Astrocyte (in vitro differentiated cells and primary cell): ENCODE results near the gene CNKSR2. TPM values are rescaled to one million over a fixed set of nuclear protein-coding genes. Genes with fewer than 3 reads are reported as not detected.
A peak's percentile ranks its signal among the peaks of the same experiment; 100 is the strongest.

ENCODE experiments used
- DNase-seq: peaks from one replicate; pipeline ENCODE4 v3.0.0-alpha.2; 2010; ENCODE audit warnings: low read depth
- FAIRE-seq: peaks from 2 replicates; lab custom pipeline; 2011; peaks lifted over from hg19 to GRCh38; lab: Jason Lieb, UNC
- H2AFZ ChIP-seq: 2 replicates; pipeline ENCODE4 v1.6.0; 2012; ENCODE audit warnings: low read depth, low read length, inconsistent platforms
- H3K27ac ChIP-seq: 2 replicates; pipeline ENCODE4 v1.5.1; 2011; ENCODE audit warnings: low read depth, low read length, inconsistent platforms
- H3K27me3 ChIP-seq: 2 replicates; pipeline ENCODE4 v1.6.0; 2011; ENCODE audit warnings: low read length, inconsistent platforms; ENCODE audit not compliant: insufficient read depth
- H3K36me3 ChIP-seq: 2 replicates; pipeline ENCODE4 v1.5.1; 2011; ENCODE audit warnings: low read length, inconsistent platforms; ENCODE audit not compliant: insufficient read depth
- H3K4me1 ChIP-seq: 2 replicates; pipeline ENCODE4 v1.5.1; 2011; ENCODE audit warnings: low read length, inconsistent platforms; ENCODE audit not compliant: insufficient read depth
- H3K4me2 ChIP-seq: 2 replicates; pipeline ENCODE4 v1.6.0; 2012; ENCODE audit warnings: low read length, inconsistent platforms
- H3K4me3 ChIP-seq: 2 replicates; pipeline ENCODE4 v1.5.1; 2011; ENCODE audit warnings: low read depth, mild to moderate bottlenecking, low read length, inconsistent platforms; ENCODE audit not compliant: insufficient read depth
- H3K79me2 ChIP-seq: 2 replicates; pipeline ENCODE4 v1.6.0; 2012; ENCODE audit warnings: mild to moderate bottlenecking, low read length, inconsistent platforms; ENCODE audit not compliant: insufficient read depth
- H3K9ac ChIP-seq: 2 replicates; pipeline ENCODE4 v1.6.0; 2012; ENCODE audit warnings: mild to moderate bottlenecking, low read length, inconsistent platforms
- H3K9me3 ChIP-seq: 2 replicates; pipeline ENCODE4 v1.5.1; 2012; ENCODE audit warnings: low read depth, mild to moderate bottlenecking, low read length, inconsistent platforms; ENCODE audit not compliant: insufficient read depth
- H4K20me1 ChIP-seq: 2 replicates; pipeline ENCODE4 v1.6.0; 2012; ENCODE audit warnings: low read length, inconsistent platforms; ENCODE audit not compliant: insufficient read depth
- H3K27ac Mint-ChIP-seq: one replicate; pipeline ENCODE4 v1.8.0; 2021; ENCODE audit warnings: mild to moderate bottlenecking, mixed read lengths; ENCODE audit not compliant: unreplicated experiment
- H3K27me3 Mint-ChIP-seq: one replicate; pipeline ENCODE4 v1.8.0; 2021; ENCODE audit warnings: low read depth, mixed read lengths; ENCODE audit not compliant: unreplicated experiment
- H3K36me3 Mint-ChIP-seq: one replicate; pipeline ENCODE4 v1.8.0; 2021; ENCODE audit warnings: low read depth, mixed read lengths; ENCODE audit not compliant: unreplicated experiment
- H3K4me1 Mint-ChIP-seq: one replicate; pipeline ENCODE4 v1.8.0; 2021; ENCODE audit warnings: low read depth, mixed read lengths; ENCODE audit not compliant: unreplicated experiment
- H3K4me3 Mint-ChIP-seq: one replicate; pipeline ENCODE4 v1.8.0; 2021; ENCODE audit warnings: mild to moderate bottlenecking, moderate library complexity, mixed read lengths; ENCODE audit not compliant: unreplicated experiment
- H3K9me3 Mint-ChIP-seq: one replicate; pipeline ENCODE4 v1.8.0; 2021; ENCODE audit warnings: mild to moderate bottlenecking, mixed read lengths; ENCODE audit not compliant: unreplicated experiment
- CTCF ChIP-seq: IDR thresholded peaks from 2 replicates; pipeline ENCODE4 v1.5.1; 2011; ENCODE audit warnings: low read depth, mild to moderate bottlenecking, inconsistent platforms, low read length, moderate library complexity; ENCODE audit not compliant: insufficient read depth
- EZH2 ChIP-seq: IDR thresholded peaks from 2 replicates; pipeline ENCODE4 v1.6.1; 2012; ENCODE audit warnings: mild to moderate bottlenecking, low read length, inconsistent platforms; ENCODE audit not compliant: insufficient read depth
- total RNA-seq: library from RNA; stranded (reverse); gene quantifications from 2 replicates; pipeline ENCODE4 v1.2.1, GENCODE V29; 2021

Gene CNKSR2
- total RNA-seq, 1 donor from 2014 or later, result 4.1 TPM

GRCh38 chrX:21457718-21458117 is 83.5 kb downstream of the CNKSR2 start:
- no peaks in the 10 kb centered on the region for H3K27me3 Mint-ChIP-seq
- H3K79me2 ChIP-seq, result no peaks in the 10 kb centered on the region
- H4K20me1 ChIP-seq, result no peaks in the 10 kb centered on the region
- H3K27ac Mint-ChIP-seq, result no peak overlapping the region
- no peak overlapping the region for H3K9ac ChIP-seq
- no peaks in the 10 kb centered on the region for H3K36me3 Mint-ChIP-seq
- no peak overlapping the region for H3K4me3 Mint-ChIP-seq
- TF ChIP-seq CTCF (no peak), EZH2 (no peak)
- H3K27me3 ChIP-seq, result no peaks in the 10 kb centered on the region
- no peaks in the 10 kb centered on the region for H3K4me1 Mint-ChIP-seq
- no peak overlapping the region for H2AFZ ChIP-seq
- FAIRE-seq (peak; percentile 82), DNase-seq (no peak)
- no peaks in the 10 kb centered on the region for H3K36me3 ChIP-seq
- no peaks in the 10 kb centered on the region for H3K9me3 ChIP-seq
- no peaks in the 10 kb centered on the region for H3K9me3 Mint-ChIP-seq
- H3K4me3 ChIP-seq, result no peak overlapping the region
- H3K27ac ChIP-seq, result no peak overlapping the region
- no peaks in the 10 kb centered on the region for H3K4me1 ChIP-seq
- H3K4me2 ChIP-seq, result no peak overlapping the region

- Mint-ChIP-seq H3K27ac (no peak overlapping the region), H3K4me1 (no peaks in the 10 kb centered on the region), H3K36me3 (no peaks in the 10 kb centered on the region), H3K9me3 (no peaks in the 10 kb centered on the region), H3K27me3 (no peaks in the 10 kb centered on the region), H3K4me3 (no peak overlapping the region)
- Histone ChIP-seq H3K9ac (no peak overlapping the region), H2AFZ (no peak overlapping the region), H3K4me2 (no peak overlapping the region), H3K4me3 (no peak overlapping the region), H3K79me2 (no peaks in the 10 kb centered on the region), H3K36me3 (no peaks in the 10 kb centered on the region), H3K27ac (no peak overlapping the region), H3K9me3 (no peaks in the 10 kb centered on the region), H3K27me3 (no peaks in the 10 kb centered on the region), H4K20me1 (no peaks in the 10 kb centered on the region), H3K4me1 (no peaks in the 10 kb centered on the region)
- no peak for TF ChIP-seq EZH2
- no peak for TF ChIP-seq CTCF
- no peak for DNase-seq
- peak; percentile 87 for FAIRE-seq
Measured at GRCh38 chrX:21469071-21469470, 94.9 kb downstream of the CNKSR2 start.

- no peaks in the 10 kb centered on the region for H3K4me1 ChIP-seq
- Mint-ChIP-seq H3K27me3 (no peaks in the 10 kb centered on the region), H3K27ac (no peak overlapping the region), H3K4me1 (no peaks in the 10 kb centered on the region), H3K4me3 (no peak overlapping the region), H3K36me3 (no peaks in the 10 kb centered on the region), H3K9me3 (no peaks in the 10 kb centered on the region)
- no peak overlapping the region for H2AFZ ChIP-seq
- H3K9me3 ChIP-seq, result no peaks in the 10 kb centered on the region
- no peak overlapping the region for H3K27ac ChIP-seq
- FAIRE-seq (peak; percentile 13), DNase-seq (no peak)
- TF ChIP-seq CTCF, result no peak
- TF ChIP-seq EZH2, result no peak
- no peaks in the 10 kb centered on the region for H3K27me3 ChIP-seq
- H3K79me2 ChIP-seq, result no peaks in the 10 kb centered on the region
- H3K4me3 ChIP-seq, result no peak overlapping the region
- H3K9ac ChIP-seq, result no peak overlapping the region
- H3K36me3 ChIP-seq, result no peaks in the 10 kb centered on the region
- no peaks in the 10 kb centered on the region for H4K20me1 ChIP-seq
- H3K4me2 ChIP-seq, result no peak overlapping the region
Measured at GRCh38 chrX:21476909-21477308, 102.7 kb downstream of the CNKSR2 start.
